ENCODE data around the gene OAS2.

- TF ChIP-seq CTCF (IDR thresholded peaks at IDR 0.05), result no peak
- TF ChIP-seq EP300 (IDR thresholded peaks at IDR 0.05), result no peak
- TF ChIP-seq POLR2A (IDR thresholded peaks at IDR 0.05), result no peak
- no peak for TF ChIP-seq POLR2AphosphoS5 (IDR thresholded peaks at IDR 0.05)
Observed at GRCh38 chr12:112946236-112947000, 31.9 kb upstream of the OAS2 start.

Data from suprapubic skin (tissue), 4 donors.